C1 segment of cervical spinal cord (tissue), 14 donors: ENCODE data around the gene SLC8A2.
A peak's percentile ranks its signal among the peaks of the same experiment; 100 is the strongest.

ENCODE experiments used
- DNase-seq, 14 donors: peaks; one replicate each; lab custom pipeline; 2025; lab: John Stamatoyannopoulos, UW

SLC8A2 gene

GRCh38 chr19:47381653-47382279 is 89.9 kb downstream of the SLC8A2 start:
- DNase-seq, result no peak

- DNase-seq, result no peak
Measured at GRCh38 chr19:47381121-47381520, 90.6 kb downstream of the SLC8A2 start.

GRCh38 chr19:47380559-47380958 is 91.1 kb downstream of the SLC8A2 start:
- no peak for DNase-seq

- DNase-seq, result peak in 11 of 14 donors; percentile 3 to 80 (median 41)
Measured at GRCh38 chr19:47379381-47379938, 92.2 kb downstream of the SLC8A2 start.

- no peak for DNase-seq
Measured at GRCh38 chr19:47378246-47378645, 93.4 kb downstream of the SLC8A2 start.
